DND-41 (cell line): ENCODE measurements around the gene ARID5A.

Experiments used
- ATAC-seq: fragments of 200-7000 bp; cut with Tn5 transposase; 3 replicates; pipeline ENCODE4 v1.9.1; 2021; ENCODE audit warnings: low read depth; ENCODE audit not compliant: insufficient read depth
- DNase-seq: peaks from one replicate; pipeline ENCODE4 v3.0.0-alpha.2; 2020
- H2AFZ ChIP-seq: 2 replicates; pipeline ENCODE4 v1.6.0; 2012; ENCODE audit warnings: low read depth, low read length
- H3K27ac ChIP-seq: 2 replicates; pipeline ENCODE4 v1.5.1; 2012; ENCODE audit warnings: low read length, inconsistent platforms
- H3K27me3 ChIP-seq: fragments of 200-600 bp; sonication (generic); 2 replicates; pipeline ENCODE4 v1.6.0; 2012; ENCODE audit warnings: low read length, mild to moderate bottlenecking, inconsistent platforms; ENCODE audit not compliant: insufficient read depth, poor library complexity
- H3K36me3 ChIP-seq: 2 replicates; pipeline ENCODE4 v1.5.1; 2012; ENCODE audit warnings: low read length, inconsistent platforms; ENCODE audit not compliant: insufficient read depth
- H3K4me1 ChIP-seq: 2 replicates; pipeline ENCODE4 v1.5.1; 2012; ENCODE audit warnings: mild to moderate bottlenecking, low read length; ENCODE audit not compliant: insufficient read depth
- H3K4me2 ChIP-seq: 2 replicates; pipeline ENCODE4 v1.6.0; 2012; ENCODE audit warnings: mild to moderate bottlenecking, moderate library complexity, low read length, inconsistent platforms; ENCODE audit not compliant: insufficient read depth
- H3K4me3 ChIP-seq, 2 experiments: fragments of 200-600 bp in 1 of 2; shearing (Covaris generic) in 1 of 2; 2 replicates each; pipeline ENCODE4 v1.5.1; 2012 to 2016; ENCODE audit warnings: inconsistent platforms in 2 of 2, low read length in 2 of 2, mild to moderate bottlenecking in 2 of 2, low read depth in 1 of 2, moderate library complexity in 1 of 2
- H3K79me2 ChIP-seq: 2 replicates; pipeline ENCODE4 v1.6.0; 2012; ENCODE audit warnings: low read length, inconsistent platforms; ENCODE audit not compliant: insufficient read depth
- H3K9ac ChIP-seq: 2 replicates; pipeline ENCODE4 v1.6.0; 2012; ENCODE audit warnings: low read depth, mild to moderate bottlenecking, inconsistent platforms, low read length, moderate library complexity
- H3K9me3 ChIP-seq: 2 replicates; pipeline ENCODE4 v1.5.1; 2012; ENCODE audit warnings: low read length, moderate library complexity, mild to moderate bottlenecking, inconsistent platforms; ENCODE audit not compliant: insufficient read depth, severe bottlenecking
- H4K20me1 ChIP-seq: 2 replicates; pipeline ENCODE4 v1.6.0; 2012; ENCODE audit warnings: low read length; ENCODE audit not compliant: insufficient read depth
- CTCF ChIP-seq: IDR thresholded peaks from 2 replicates; pipeline ENCODE4 v1.5.1; 2012; ENCODE audit warnings: borderline replicate concordance, low read length, moderate library complexity, mild to moderate bottlenecking; ENCODE audit not compliant: poor library complexity, severe bottlenecking; ENCODE audit errors: extremely low read depth
- EZH2 ChIP-seq: IDR thresholded peaks from 3 replicates; pipeline ENCODE4 v1.6.1; 2012; ENCODE audit warnings: borderline replicate concordance, low read depth, mild to moderate bottlenecking, moderate library complexity, low read length, inconsistent platforms; ENCODE audit not compliant: severe bottlenecking

The ARID5A gene

GRCh38 chr2:96521219-96521618, 15.3 kb upstream of the ARID5A start:
- no peak for TF ChIP-seq EZH2
- TF ChIP-seq CTCF, result no peak
- H3K9me3 ChIP-seq, result peaks cover 5% of the 10 kb centered on the region
- no peaks in the 10 kb centered on the region for H3K79me2 ChIP-seq
- no peak for ATAC-seq
- H3K4me3 ChIP-seq, result no peak overlapping the region
- no peak overlapping the region for H3K27ac ChIP-seq
- H3K4me1 ChIP-seq, result no peaks in the 10 kb centered on the region
- H4K20me1 ChIP-seq, result no peaks in the 10 kb centered on the region
- H3K4me2 ChIP-seq, result no peak overlapping the region
- no peak overlapping the region for H3K9ac ChIP-seq
- H3K36me3 ChIP-seq, result no peaks in the 10 kb centered on the region
- H3K27me3 ChIP-seq, result peaks cover 6% of the 10 kb centered on the region
- DNase-seq, result no peak
- no peak overlapping the region for H2AFZ ChIP-seq

- no peak for TF ChIP-seq CTCF
- no peak for TF ChIP-seq EZH2
- no peak overlapping the region for H3K27ac ChIP-seq
- H4K20me1 ChIP-seq, result no peaks in the 10 kb centered on the region
- no peaks in the 10 kb centered on the region for H3K79me2 ChIP-seq
- H3K27me3 ChIP-seq, result peaks cover 15% of the 10 kb centered on the region
- H3K4me1 ChIP-seq, result peaks cover 9% of the 10 kb centered on the region
- H3K36me3 ChIP-seq, result no peaks in the 10 kb centered on the region
- H3K9ac ChIP-seq, result no peak overlapping the region
- no peak for DNase-seq
- H3K9me3 ChIP-seq, result no peaks in the 10 kb centered on the region
- no peak overlapping the region for H3K4me3 ChIP-seq
- no peak for ATAC-seq
- no peak overlapping the region for H3K4me2 ChIP-seq
- no peak overlapping the region for H2AFZ ChIP-seq
Measured at GRCh38 chr2:96522304-96523203, 14.0 kb upstream of the ARID5A start.

GRCh38 chr2:96523659-96524481, 12.7 kb upstream of the ARID5A start:
- Histone ChIP-seq H3K27me3 (peaks cover 20% of the 10 kb centered on the region), H4K20me1 (peaks cover 5% of the 10 kb centered on the region; the same call in 1 of the 2 replicates), H3K79me2 (no peaks in the 10 kb centered on the region), H3K27ac (no peak overlapping the region), H3K4me1 (peaks cover 20% of the 10 kb centered on the region), H3K4me2 (no peak overlapping the region), H3K9ac (no peak overlapping the region), H3K4me3 (no peak overlapping the region), H3K36me3 (no peaks in the 10 kb centered on the region), H2AFZ (no peak overlapping the region), H3K9me3 (no peaks in the 10 kb centered on the region)
- no peak for ATAC-seq
- TF ChIP-seq CTCF, result no peak
- TF ChIP-seq EZH2, result no peak
- DNase-seq, result no peak
